GM23248 (cell line): ENCODE results near the gene DSN1.

Source experiments
- EZH2 ChIP-seq: fragments of 200-600 bp; sonication (generic); IDR thresholded peaks from 2 replicates; pipeline ENCODE4 v1.6.1; 2018; ENCODE audit warnings: antibody characterized with exemption, mild to moderate bottlenecking; ENCODE audit not compliant: insufficient read depth, poor library complexity, severe bottlenecking
- EZH2phosphoT487 ChIP-seq: fragments of 200-600 bp; sonication (generic); IDR thresholded peaks from 2 replicates; pipeline ENCODE4 v1.6.1; 2018; ENCODE audit warnings: antibody characterized with exemption, moderate library complexity, mild to moderate bottlenecking, low read depth; ENCODE audit not compliant: insufficient read depth

DNA sequence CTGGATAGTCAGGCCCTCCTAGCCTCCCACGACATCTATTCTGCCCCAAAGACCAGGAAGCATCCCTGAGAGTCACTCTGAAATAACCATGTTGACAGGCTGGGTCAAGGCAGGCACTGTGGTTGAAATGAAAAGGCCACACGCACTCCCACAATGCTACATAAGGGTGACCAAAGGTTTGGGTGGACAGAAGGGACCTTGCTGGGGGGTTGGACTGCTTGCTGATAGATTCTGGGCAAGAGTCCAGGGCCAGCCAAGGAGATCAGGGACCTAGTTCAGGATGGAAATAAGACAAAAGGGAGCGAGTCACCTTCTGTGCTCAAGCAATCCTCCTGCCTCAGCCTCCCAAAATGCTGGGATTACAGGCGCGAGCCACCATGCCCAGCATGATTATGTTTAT, 32.5 kb upstream of the DSN1 start:
- no peak for TF ChIP-seq EZH2
- no peak for TF ChIP-seq EZH2phosphoT487
